HepG2 (cell line): ENCODE data around the gene MST1R. TPM values are rescaled to one million over a fixed set of nuclear protein-coding genes. Genes with fewer than 3 reads are reported as not detected.

Experiments
- ATF2 ChIP-seq: sonication (generic); formaldehyde crosslinking; IDR thresholded peaks from 2 replicates; pipeline ENCODE4 v1.4.0; 2020; ENCODE audit warnings: missing genetic modification reagents
- MAX ChIP-seq: IDR thresholded peaks from 2 replicates; pipeline ENCODE4 v1.6.1; 2012; ENCODE audit warnings: inconsistent platforms
- MED8 ChIP-seq: sonication (generic); formaldehyde crosslinking; IDR thresholded peaks from 2 replicates; pipeline ENCODE4 v1.8.1; 2023; ENCODE audit warnings: mild to moderate bottlenecking, missing genetic modification reagents; ENCODE audit not compliant: insufficient replicate concordance
- MTF2 ChIP-seq: sonication (generic); formaldehyde crosslinking; IDR thresholded peaks from 2 replicates; pipeline ENCODE4 v1.5.0; 2020; ENCODE audit warnings: missing genetic modification reagents, borderline replicate concordance
- MYC ChIP-seq: sonication (generic); formaldehyde crosslinking; IDR thresholded peaks from 2 replicates; pipeline ENCODE4 v1.9.0; 2021; ENCODE audit warnings: missing genetic modification reagents, borderline replicate concordance
- NR2C2 ChIP-seq: sonication (generic); formaldehyde crosslinking; IDR thresholded peaks from 2 replicates; pipeline ENCODE4 v1.4.0; 2020; ENCODE audit warnings: missing genetic modification reagents, mild to moderate bottlenecking, moderate library complexity, borderline replicate concordance
- POLR2A ChIP-seq, 2 experiments: IDR thresholded peaks; 2 replicates each; pipeline ENCODE4 v1.6.1; 2011; ENCODE audit warnings: low read depth in 2 of 2, low read length in 2 of 2, mild to moderate bottlenecking in 1 of 2, moderate library complexity in 1 of 2; ENCODE audit not compliant: insufficient read depth in 1 of 2
- RARA ChIP-seq: IDR thresholded peaks from 2 replicates; pipeline ENCODE4 v1.6.1; 2016; ENCODE audit warnings: missing genetic modification reagents, missing compliant biosample characterization
- SNAI1 ChIP-seq: sonication (generic); formaldehyde crosslinking; IDR thresholded peaks from 2 replicates; pipeline ENCODE4 v1.5.0; 2020; ENCODE audit warnings: mild to moderate bottlenecking, missing genetic modification reagents, borderline replicate concordance
- ZBTB4 ChIP-seq: sonication (generic); formaldehyde crosslinking; IDR thresholded peaks from 2 replicates; pipeline ENCODE4 v1.4.0; 2020; ENCODE audit warnings: missing genetic modification reagents, mild to moderate bottlenecking, borderline replicate concordance
- ZKSCAN1 ChIP-seq: fragments of 150-350 bp; IDR thresholded peaks from 2 replicates; pipeline ENCODE4 v1.6.1; 2014; ENCODE audit warnings: low read length
- ZNF234 ChIP-seq: sonication (generic); formaldehyde crosslinking; conservative IDR thresholded peaks from 2 replicates; pipeline ENCODE4 v1.5.1; 2020; ENCODE audit warnings: mild to moderate bottlenecking, missing genetic modification reagents
- ZNF34 ChIP-seq: sonication (generic); formaldehyde crosslinking; IDR thresholded peaks from 2 replicates; pipeline ENCODE4 v1.4.0; 2020; ENCODE audit warnings: mild to moderate bottlenecking, missing genetic modification reagents, borderline replicate concordance
- ZNF446 ChIP-seq: sonication (generic); formaldehyde crosslinking; IDR thresholded peaks from 2 replicates; pipeline ENCODE4 v1.5.0; 2020; ENCODE audit warnings: mild to moderate bottlenecking, missing genetic modification reagents
- ZNF496 ChIP-seq: sonication (generic); formaldehyde crosslinking; IDR thresholded peaks from 2 replicates; pipeline ENCODE4 v1.8.1; 2023; ENCODE audit warnings: mild to moderate bottlenecking, moderate library complexity, missing genetic modification reagents; ENCODE audit not compliant: insufficient replicate concordance
- ZNF503 ChIP-seq: sonication (generic); formaldehyde crosslinking; IDR thresholded peaks from 2 replicates; pipeline ENCODE4 v1.4.0; 2020; ENCODE audit warnings: missing genetic modification reagents
- ZNF543 ChIP-seq: sonication (generic); formaldehyde crosslinking; IDR thresholded peaks from 2 replicates; pipeline ENCODE4 v1.4.0; 2020; ENCODE audit warnings: mild to moderate bottlenecking, missing genetic modification reagents
- ZNF550 ChIP-seq: sonication (generic); formaldehyde crosslinking; IDR thresholded peaks from 2 replicates; pipeline ENCODE4 v1.4.0; 2020; ENCODE audit warnings: mild to moderate bottlenecking, missing genetic modification reagents, borderline replicate concordance
- ZNF572 ChIP-seq: sonication (generic); formaldehyde crosslinking; IDR thresholded peaks from 2 replicates; pipeline ENCODE4 v1.5.1; 2020; ENCODE audit warnings: mild to moderate bottlenecking, missing genetic modification reagents
- ZNF589 ChIP-seq: sonication (generic); formaldehyde crosslinking; conservative IDR thresholded peaks from 2 replicates; pipeline ENCODE4 v1.8.0; 2022; ENCODE audit warnings: mild to moderate bottlenecking, moderate library complexity, missing genetic modification reagents
- ZNF652 ChIP-seq: IDR thresholded peaks from 2 replicates; pipeline ENCODE4 v1.6.1; 2016; ENCODE audit warnings: low read depth, borderline replicate concordance
- ZSCAN22 ChIP-seq: sonication (generic); formaldehyde crosslinking; IDR thresholded peaks from 2 replicates; pipeline ENCODE4 v1.4.0; 2020; ENCODE audit warnings: mild to moderate bottlenecking, missing genetic modification reagents
- polyA plus RNA-seq, 8 experiments: library from polyadenylated mRNA; depleted of rRNA in 3 of 8; stranded (reverse) in 7 of 8; unstranded in 1 of 8; fragments of >200 nt; fragmentation: Illumina TruSeq in 4 of 8; extraction: Trizol in 4 of 8; gene quantifications; 2 replicates each; pipeline versions ENCODE4 v1.2.1 to v1.2.3, GENCODE V29; 2011 to 2016; ENCODE audit warnings: low read depth in 4 of 8, missing spikeins in 1 of 8, mixed read lengths in 1 of 8; ENCODE audit not compliant: insufficient read depth in 1 of 8
- total RNA-seq, 5 experiments: library from RNA; depleted of rRNA; stranded (reverse); fragments of >200 nt; fragmentation: Illumina TruSeq; extraction: Trizol; gene quantifications; 2 replicates each; pipeline ENCODE4 v1.2.3, GENCODE V29; 2016; ENCODE audit warnings: low read depth in 1 of 5

MST1R gene
- total and polyA plus RNA-seq, 2 of the 13 experiments (the other 11 are each of a cell fraction or from before 2014, with no cell fraction given) = 0.11 to 0.77 TPM

GRCh38 chr3:49929291-49930167, 25.9 kb upstream of the MST1R start, which contains the start of gene MON1A (continued):
- no peak; the same call in 1 of the 2 replicates for TF ChIP-seq ZBTB4
- peak; percentile 60; the same call in 1 of the 2 replicates for TF ChIP-seq ZNF543
- no peak for TF ChIP-seq ZNF550 (CRISPR knock-in tag)
- peak; percentile 92 for TF ChIP-seq MAX
- TF ChIP-seq ZNF496 (CRISPR knock-in tag) = no peak
- no peak for TF ChIP-seq MED8
- TF ChIP-seq POLR2A (IDR thresholded peaks at IDR 0.05; ENCODE audit: insufficient read depth in 1 of 2, low read depth in 2 of 2, low read length in 2 of 2) = peak; percentile 64 to 79
- no peak for TF ChIP-seq ZNF34 (CRISPR knock-in tag)
- TF ChIP-seq MTF2 = no peak
- peak; percentile 36 for TF ChIP-seq RARA (CRISPR knock-in tag)
- peak; percentile 88 for TF ChIP-seq MYC
- no peak for TF ChIP-seq ZNF572 (CRISPR knock-in tag)
- TF ChIP-seq ZNF503 = peak; percentile 72; the same call in 1 of the 2 replicates
- TF ChIP-seq ZNF589 (CRISPR knock-in tag) = no peak
- TF ChIP-seq ZSCAN22 (CRISPR knock-in tag) = no peak
- TF ChIP-seq ZKSCAN1 = no peak
- no peak for TF ChIP-seq ZNF446
- no peak for TF ChIP-seq ZNF652 (CRISPR knock-in tag)
- 0 out of 2 replicates have a peak, but pooled peaks have one; percentile 54 for TF ChIP-seq ATF2 (CRISPR knock-in tag)
- TF ChIP-seq NR2C2 = peak; percentile 87
- no peak; the same call in 1 of the 2 replicates for TF ChIP-seq SNAI1 (CRISPR knock-in tag)
- 0 out of 2 replicates have a peak, but pooled peaks have one; percentile 9 for TF ChIP-seq ZNF234 (CRISPR knock-in tag)
